Measurements from ENCODE around the gene SLITRK4. TPM values are rescaled to one million over a fixed set of nuclear protein-coding genes. Genes with fewer than 3 reads are reported as not detected.

Gene SLITRK4
- total RNA-seq, 4 donors from 2014 or later = 0.42 to 1.9 (median 0.51) TPM

- H3K27ac ChIP-seq (replicated peaks in 1 of 4) = no peak overlapping the region
- DNase-seq (ENCODE audit: extremely low spot score) = no peak
- no peak for TF ChIP-seq CTCF (IDR thresholded peaks at IDR 0.05)
- TF ChIP-seq POLR2AphosphoS5 (IDR thresholded peaks at IDR 0.05) = no peak
- TF ChIP-seq POLR2A (IDR thresholded peaks at IDR 0.05; ENCODE audit: low read depth) = no peak
- no peak for TF ChIP-seq EP300 (IDR thresholded peaks at IDR 0.05)
- H3K27me3 ChIP-seq = peaks cover 0 to 33% (median 7%) of the 10 kb centered on the region in 4 donors
- 36% methylated on average over 2 of the region's 2 CpGs for WGBS
- H3K36me3 ChIP-seq = no peaks in the 10 kb centered on the region
- no peaks in the 10 kb centered on the region for H3K9me3 ChIP-seq
- intact Hi-C loops (cut with DNase I) = no loop called here
- H3K4me3 ChIP-seq = no peak overlapping the region
- peaks cover 0 to 25% (median 21%) of the 10 kb centered on the region in 4 donors for H3K4me1 ChIP-seq
Observed at GRCh38 chrX:143636831-143637230, 930 bp upstream of the SLITRK4 start.

GRCh38 chrX:143634663-143635455 is 1.0 kb downstream of the SLITRK4 start:
- H3K4me3 ChIP-seq = peak overlapping the region; percentile 43 to 56 (median 46)
- TF ChIP-seq EP300 (IDR thresholded peaks at IDR 0.05) (no peak), CTCF (IDR thresholded peaks at IDR 0.05) (no peak), POLR2A (IDR thresholded peaks at IDR 0.05; ENCODE audit: low read depth) (no peak), POLR2AphosphoS5 (IDR thresholded peaks at IDR 0.05) (no peak)

GRCh38 chrX:143634309-143634662 is 1.6 kb downstream of the SLITRK4 start:
- DNase-seq (ENCODE audit: extremely low spot score) = no peak
- no peaks in the 10 kb centered on the region for H3K36me3 ChIP-seq
- no peaks in the 10 kb centered on the region for H3K9me3 ChIP-seq
- no CpG with 5 or more reads among the region's 26 CpGs for WGBS
- H3K4me1 ChIP-seq = peaks cover 0 to 25% (median 21%) of the 10 kb centered on the region in 4 donors
- intact Hi-C loops (cut with DNase I) = no loop called here
- H3K4me3 ChIP-seq = peak overlapping the region; percentile 43 to 56 (median 46)
- TF ChIP-seq EP300 (IDR thresholded peaks at IDR 0.05) (no peak), POLR2A (IDR thresholded peaks at IDR 0.05; ENCODE audit: low read depth) (no peak), POLR2AphosphoS5 (IDR thresholded peaks at IDR 0.05) (no peak), CTCF (IDR thresholded peaks at IDR 0.05) (no peak)
- H3K27ac ChIP-seq (replicated peaks in 1 of 4) = no peak overlapping the region
- H3K27me3 ChIP-seq = peaks cover 0 to 47% (median 9%) of the 10 kb centered on the region in 4 donors

More at GRCh38 chrX:143634663-143635455, 1.0 kb downstream of the SLITRK4 start:
- WGBS = 42% methylated on average over 62 of the region's 67 CpGs
- intact Hi-C loops (cut with DNase I) = no loop called here
- Histone ChIP-seq H3K36me3 (no peaks in the 10 kb centered on the region), H3K27me3 (peaks cover 0 to 47% (median 9%) of the 10 kb centered on the region in 4 donors), H3K4me1 (peaks cover 0 to 25% (median 21%) of the 10 kb centered on the region in 4 donors), H3K27ac (replicated peaks in 1 of 4) (no peak overlapping the region), H3K9me3 (no peaks in the 10 kb centered on the region)
- no peak for DNase-seq (ENCODE audit: extremely low spot score)

GRCh38 chrX:143633461-143634308 is 2.2 kb downstream of the SLITRK4 start:
- peaks cover 0 to 47% (median 9%) of the 10 kb centered on the region in 4 donors for H3K27me3 ChIP-seq
- intact Hi-C loops (cut with DNase I) = no loop called here
- no peaks in the 10 kb centered on the region for H3K36me3 ChIP-seq
- 23% methylated on average over 13 of the region's 64 CpGs for WGBS
- no peak overlapping the region for H3K27ac ChIP-seq (replicated peaks in 1 of 4)
- no peak for DNase-seq (ENCODE audit: extremely low spot score)
- peak overlapping the region; percentile 43 to 56 (median 46) for H3K4me3 ChIP-seq
- no peak for TF ChIP-seq POLR2A (IDR thresholded peaks at IDR 0.05; ENCODE audit: low read depth)
- no peak for TF ChIP-seq POLR2AphosphoS5 (IDR thresholded peaks at IDR 0.05)
- no peak for TF ChIP-seq EP300 (IDR thresholded peaks at IDR 0.05)
- H3K9me3 ChIP-seq = no peaks in the 10 kb centered on the region
- peaks cover 0 to 25% (median 21%) of the 10 kb centered on the region in 4 donors for H3K4me1 ChIP-seq

All from esophagus muscularis mucosa (tissue), 4 donors.